Renal cortex interstitium (tissue), 15 donors: ENCODE measurements around the gene TGM6. TPM values are rescaled to one million over a fixed set of nuclear protein-coding genes. Genes with fewer than 3 reads are reported as not detected.
A peak's percentile ranks its signal among the peaks of the same experiment; 100 is the strongest.

Experiments
- DNase-seq, 11 donors: peaks; one replicate each; pipeline ENCODE4 v3.0.0-alpha.2; 2013; ENCODE audit warnings: low read depth in 9 of 11, low spot score in 4 of 11; ENCODE audit errors: extremely low read depth in 1 of 11
- long read RNA-seq, 16 experiments: transcript quantifications; one replicate each; lab custom pipeline, GENCODE V29; 2026
- polyA plus RNA-seq, 3 donors: library from polyadenylated mRNA; unstranded; fragments of 120-200 nt; gene quantifications; one replicate each; pipeline ENCODE4 v1.2.1, GENCODE V29; 2013; ENCODE audit not compliant: insufficient read length in 3 of 3

The TGM6 gene
- not detected for polyA plus RNA-seq
- long read RNA-seq, donor 1, result 0 reads
- long read RNA-seq, donor 2, result 0 reads
- long read RNA-seq, donor 3, result 0 reads
- long read RNA-seq, donor 4, result 0 reads
- long read RNA-seq, donor 5, result 0 reads
- long read RNA-seq, donor 6, result 0 reads
- long read RNA-seq, donor 7, result 0 reads
- long read RNA-seq, donor 8, result 0 reads
- long read RNA-seq, donor 9, result 0 reads
- long read RNA-seq, donor 10, result 0 reads
- long read RNA-seq, donor 11, result 0 reads
- long read RNA-seq, donor 12, result 0 reads
- long read RNA-seq, donor 13, result 0 reads
- long read RNA-seq, donor 14, result 0 reads
- long read RNA-seq, donor 15, result 0 reads
- long read RNA-seq, donor 16, result 0 reads

GRCh38 chr20:2380601-2381000 is at the start of gene TGM6:
TSS of gene TGM6 (plus strand) at chr20:2380901. CDS start at chr20:2380969, 68 bp downstream.
- DNase-seq, result no peak

GRCh38 chr20:2331106-2331505 is 49.6 kb upstream of the TGM6 start:
- no peak for DNase-seq

- no peak for DNase-seq
Observed at GRCh38 chr20:2331901-2332565, 48.7 kb upstream of the TGM6 start.

GRCh38 chr20:2332711-2333110 is 48.0 kb upstream of the TGM6 start:
- no peak for DNase-seq

GRCh38 chr20:2333821-2334220 is 46.9 kb upstream of the TGM6 start:
- DNase-seq, result no peak

GRCh38 chr20:2335096-2335870 is 45.4 kb upstream of the TGM6 start:
- DNase-seq, result no peak

GRCh38 chr20:2336471-2336870 is 44.2 kb upstream of the TGM6 start:
- DNase-seq, result no peak

- no peak for DNase-seq
Observed at GRCh38 chr20:2337142-2337541, 43.6 kb upstream of the TGM6 start.

GRCh38 chr20:2338411-2339066 is 42.2 kb upstream of the TGM6 start:
- peak in 4 of 11 donors; percentile 8 to 37 (median 18) for DNase-seq

- DNase-seq, result no peak
Observed at GRCh38 chr20:2340136-2340535, 40.6 kb upstream of the TGM6 start.

GRCh38 chr20:2340823-2341222 is 39.9 kb upstream of the TGM6 start:
- no peak for DNase-seq

- DNase-seq, result no peak
Observed at GRCh38 chr20:2341336-2341735, 39.4 kb upstream of the TGM6 start.

- DNase-seq, result no peak
Observed at GRCh38 chr20:2342243-2342642, 38.5 kb upstream of the TGM6 start.

GRCh38 chr20:2346188-2346587 is 34.5 kb upstream of the TGM6 start:
- DNase-seq, result no peak

- no peak for DNase-seq
Observed at GRCh38 chr20:2348336-2348735, 32.4 kb upstream of the TGM6 start.

GRCh38 chr20:2349801-2350200 is 30.9 kb upstream of the TGM6 start:
- no peak for DNase-seq

GRCh38 chr20:2350606-2351005 is 30.1 kb upstream of the TGM6 start:
- DNase-seq, result no peak

GRCh38 chr20:2353231-2353630 is 27.5 kb upstream of the TGM6 start:
- no peak for DNase-seq

- no peak for DNase-seq
Observed at GRCh38 chr20:2357114-2357513, 23.6 kb upstream of the TGM6 start.

GRCh38 chr20:2358006-2358405 is 22.7 kb upstream of the TGM6 start:
- no peak for DNase-seq
